ENCODE measurements around the gene EIF4E1B.

- TF ChIP-seq CTCF (IDR thresholded peaks at IDR 0.05) = no peak
- no peak for TF ChIP-seq EZH2phosphoT487 (IDR thresholded peaks at IDR 0.05)
Measured at GRCh38 chr5:176608937-176609723, 21.3 kb upstream of the EIF4E1B start.

All from neural progenitor cell (in vitro differentiated cells).